HG03097 (cell line): Measurements from ENCODE around the gene KRTDAP.

Experiments used
- ATAC-seq: cut with Tn5 transposase; IDR thresholded peaks from one replicate; pipeline ENCODE4 v1.9.1; 2021; ENCODE audit not compliant: unreplicated experiment, low FRiP score

The KRTDAP gene

DNA sequence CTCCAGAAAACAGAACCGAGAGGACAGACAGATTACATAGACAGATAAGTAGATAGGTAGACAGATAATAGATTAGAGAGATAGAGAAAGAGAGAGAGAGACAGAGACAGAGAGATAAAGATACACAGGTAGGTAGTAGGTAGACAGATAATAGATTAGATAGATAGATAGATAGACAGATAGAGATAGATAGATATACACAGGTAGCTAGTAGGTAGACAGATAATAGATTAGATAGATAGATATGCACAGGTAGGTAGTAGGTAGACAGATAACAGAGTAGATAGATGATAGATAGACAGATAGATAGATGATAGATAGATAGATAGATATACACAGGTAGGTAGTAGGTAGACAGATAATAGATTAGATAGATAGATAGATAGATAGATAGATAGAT is 32.1 kb downstream of the KRTDAP start:
- no peak for ATAC-seq

GRCh38 chr19:35457173-35457572 is 33.1 kb downstream of the KRTDAP start:
- ATAC-seq: no peak

GRCh38 chr19:35455616-35456201 is 34.6 kb downstream of the KRTDAP start:
- ATAC-seq: no peak

GRCh38 chr19:35454663-35455062 is 35.6 kb downstream of the KRTDAP start:
- ATAC-seq: no peak

DNA sequence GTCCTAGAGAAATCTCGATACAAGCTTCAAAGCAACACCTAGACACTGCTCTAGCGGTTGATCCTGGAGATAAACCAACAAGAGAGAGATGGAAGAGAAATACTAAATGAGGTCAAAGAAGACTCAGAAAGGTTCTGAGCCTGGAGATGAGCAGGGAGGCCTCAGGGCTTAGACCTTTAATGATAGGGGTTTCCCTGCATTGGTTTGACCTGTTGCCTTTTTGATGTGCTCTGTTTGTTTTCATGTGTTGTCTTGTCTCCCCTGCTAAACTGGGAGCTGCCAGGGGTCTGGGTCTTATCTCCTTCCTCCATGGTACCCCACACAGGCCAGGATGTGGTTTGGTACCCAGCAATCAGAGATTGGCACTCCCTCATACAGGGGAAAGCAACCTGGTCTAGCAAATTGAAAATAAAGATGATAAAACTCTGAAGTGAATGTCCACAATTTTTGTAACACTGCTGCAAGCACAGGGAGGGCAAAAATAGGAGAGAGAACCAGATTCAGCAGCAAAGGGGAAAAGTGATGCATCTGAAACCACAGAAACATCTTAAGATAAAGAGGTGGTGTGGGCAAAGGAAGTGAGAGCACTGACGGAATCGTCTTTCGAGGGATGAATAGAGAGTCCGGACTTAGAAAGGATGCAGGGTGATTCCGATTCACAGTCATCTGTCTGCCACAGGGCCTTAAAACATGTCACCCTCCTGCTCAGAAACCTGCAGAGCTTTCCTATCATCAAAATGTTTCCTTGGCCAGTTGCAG is 38.7 kb downstream of the KRTDAP start:
- ATAC-seq: no peak

- ATAC-seq: no peak
These were observed 40.8 kb downstream of the KRTDAP start for GRCh38 chr19:35449359-35450043.

DNA sequence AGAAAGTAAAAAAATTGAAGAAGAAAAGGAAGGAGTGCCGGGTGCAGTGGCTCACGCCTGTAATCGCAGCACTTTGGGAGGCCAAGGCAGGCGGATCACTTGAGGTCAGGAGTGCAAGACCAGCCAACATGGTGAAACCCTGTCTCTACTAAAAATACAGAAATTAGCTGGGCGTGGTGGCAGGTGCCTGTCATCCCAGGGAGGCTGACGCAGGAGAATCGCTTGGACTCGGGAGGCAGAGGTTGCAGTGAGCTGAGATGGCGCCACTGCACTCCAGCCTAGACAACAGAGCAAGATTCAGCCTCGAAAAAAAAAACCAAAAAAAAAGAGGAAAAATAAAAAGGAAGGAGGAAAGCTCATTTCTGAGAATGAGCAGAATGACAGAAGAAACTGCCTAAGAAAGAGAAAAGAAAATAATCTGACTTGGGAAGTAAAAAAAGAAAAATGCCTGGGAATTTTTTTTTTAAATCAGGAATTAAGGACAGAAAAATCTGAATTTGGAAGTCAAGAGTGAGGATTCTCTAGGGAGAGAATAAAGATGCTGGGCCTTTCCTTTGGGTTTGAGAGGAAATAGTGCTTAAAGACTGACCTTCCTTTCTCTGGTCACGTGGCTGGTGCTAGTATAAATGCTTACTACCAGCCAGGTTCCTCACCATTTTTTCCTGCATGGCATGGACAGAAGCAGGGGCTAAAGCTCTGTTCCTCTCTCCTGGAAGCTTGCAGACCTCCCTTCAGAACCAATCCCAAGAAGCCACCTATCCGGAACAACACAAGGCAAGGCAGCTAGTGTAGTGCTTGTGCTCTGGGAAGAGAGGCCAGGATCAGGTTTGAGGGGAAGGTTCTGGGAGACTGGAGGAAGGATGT is 42.4 kb downstream of the KRTDAP start, which contains the start of gene FFAR2:
Gene FFAR2, plus strand, starts transcription at position 652 of the 864 bp plus-strand sequence. CDS start 1,458 bp downstream, outside the sequence.
- ATAC-seq: no peak

GRCh38 chr19:35445826-35446593 is 44.3 kb downstream of the KRTDAP start:
- no peak for ATAC-seq

GRCh38 chr19:35444735-35445134 is 45.5 kb downstream of the KRTDAP start:
- no peak for ATAC-seq

DNA sequence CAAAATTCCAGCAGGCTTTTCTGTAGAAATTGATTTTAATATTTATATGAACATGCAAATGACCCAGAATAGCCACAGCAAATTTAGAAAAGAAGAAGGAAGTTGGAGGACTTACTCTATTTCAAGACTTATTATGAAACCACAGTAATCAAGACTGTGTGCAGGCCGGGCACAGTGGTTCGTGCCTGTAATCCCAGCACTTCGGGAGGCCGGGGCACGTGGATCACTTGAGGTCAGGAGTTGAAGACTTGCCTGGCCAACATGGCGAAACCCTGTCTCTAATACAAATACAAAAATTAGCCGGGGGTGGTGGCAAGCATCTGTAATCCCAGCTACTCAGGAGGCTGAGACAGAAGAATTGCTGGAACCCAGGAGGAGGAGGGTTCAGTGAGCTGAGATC is 48.2 kb downstream of the KRTDAP start:
- ATAC-seq: no peak

DNA sequence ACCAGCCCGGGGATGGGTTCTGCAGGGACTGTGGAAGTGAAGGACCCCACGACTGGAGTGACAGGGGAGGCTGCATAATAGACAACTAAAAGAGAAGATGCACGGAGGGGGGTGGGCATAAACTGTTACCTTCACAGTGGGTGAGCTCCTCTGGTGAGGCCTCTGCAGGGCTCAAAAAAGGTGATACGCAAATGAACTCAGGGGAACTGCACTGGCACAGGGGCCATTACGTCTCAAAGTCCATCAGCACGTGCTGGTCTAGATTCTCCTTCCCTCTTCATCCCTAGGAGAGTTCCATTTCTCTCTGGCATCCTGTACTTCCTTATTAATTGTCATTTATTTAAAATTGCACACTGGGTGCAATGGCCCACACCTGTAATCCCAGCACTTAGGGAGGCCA is 50.3 kb downstream of the KRTDAP start:
- ATAC-seq: no peak

- no peak for ATAC-seq
These were observed 51.7 kb downstream of the KRTDAP start for GRCh38 chr19:35438527-35438926.

GRCh38 chr19:35438096-35438495 is 52.2 kb downstream of the KRTDAP start:
- ATAC-seq: no peak

DNA sequence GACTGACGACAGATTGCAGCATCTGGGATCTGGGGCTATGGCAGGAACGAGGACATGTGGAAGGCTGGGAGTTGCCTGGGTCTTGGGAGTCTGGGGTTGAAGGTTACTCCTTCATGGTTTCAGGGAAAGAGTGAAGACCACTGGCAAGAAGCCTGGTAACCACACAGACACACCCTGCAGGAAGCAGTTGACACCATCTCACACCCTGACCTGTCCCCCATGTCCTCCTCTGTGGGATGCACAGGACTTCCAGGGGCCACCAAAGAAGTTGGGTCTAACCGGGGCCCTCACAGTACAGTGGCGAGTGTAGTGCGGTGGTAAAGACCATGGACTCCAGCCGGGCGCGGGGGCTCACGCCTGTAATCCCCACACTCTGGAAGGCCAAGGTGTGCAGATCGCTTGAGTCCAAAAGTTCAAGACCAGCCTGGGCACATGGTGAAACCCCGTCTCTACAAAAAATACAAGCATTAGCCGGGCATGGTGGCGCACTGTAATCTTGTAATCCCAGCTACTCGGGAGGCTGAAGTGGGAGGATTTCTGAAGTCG is 52.8 kb downstream of the KRTDAP start:
- no peak for ATAC-seq
